Activated T-helper 1 cell treated with Interleukin-2 at 50 U/mL for 16 hours (primary cell): ENCODE results near the gene SPOCK1.

Experiments used
- DNase-seq: peaks from one replicate; pipeline ENCODE4 v3.0.0-alpha.2; 2020; ENCODE audit warnings: low read depth

Gene SPOCK1

GRCh38 chr5:137220523-137220927 is 278.6 kb downstream of the SPOCK1 start:
- DNase-seq = no peak

GRCh38 chr5:137218896-137219295 is 280.2 kb downstream of the SPOCK1 start:
- no peak for DNase-seq

DNA sequence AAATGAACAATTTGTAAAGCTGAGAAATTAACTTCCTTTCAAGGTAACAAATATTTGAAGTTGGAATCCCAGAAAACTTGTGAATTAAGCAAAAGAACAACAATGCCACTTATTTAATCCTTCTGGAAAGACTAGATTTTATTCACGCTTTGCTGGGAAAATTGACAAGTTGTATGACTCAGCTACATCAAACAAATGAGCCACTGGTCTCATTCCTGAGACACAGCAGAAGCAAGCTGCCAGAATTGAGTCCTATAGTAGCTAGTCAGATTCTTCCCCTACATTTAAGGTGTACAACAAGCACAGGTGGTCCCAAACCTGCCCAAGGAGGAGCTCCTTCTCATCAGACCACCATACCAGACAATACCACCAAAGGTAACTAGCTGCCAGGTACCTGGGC is 280.7 kb downstream of the SPOCK1 start:
- no peak for DNase-seq

- DNase-seq = no peak
These were observed 281.4 kb downstream of the SPOCK1 start for GRCh38 chr5:137217599-137218200.

GRCh38 chr5:137216976-137217598 is 282.0 kb downstream of the SPOCK1 start:
- DNase-seq = no peak

- DNase-seq = no peak
These were observed 283.3 kb downstream of the SPOCK1 start for GRCh38 chr5:137215780-137216179.

DNA sequence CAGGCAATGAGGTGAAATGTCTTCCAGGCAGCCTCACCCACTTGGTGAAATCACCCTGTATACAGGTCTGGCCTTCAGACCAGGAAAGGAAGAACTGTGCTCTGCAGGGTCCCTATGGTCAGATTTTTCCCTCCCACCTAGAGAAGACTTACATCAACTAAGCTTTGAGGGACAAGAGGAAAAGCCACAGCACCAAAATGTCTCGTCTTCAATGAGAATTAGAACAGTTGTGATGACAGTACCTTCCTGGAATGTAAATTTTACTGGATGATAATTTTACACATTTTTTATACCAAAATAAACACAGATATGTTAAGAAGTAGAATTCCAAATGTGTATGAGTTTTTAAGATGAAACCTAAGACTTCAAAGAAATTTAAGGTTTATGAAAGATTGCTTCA is 283.9 kb downstream of the SPOCK1 start:
- DNase-seq = no peak

GRCh38 chr5:137214446-137215189 is 284.5 kb downstream of the SPOCK1 start:
- no peak for DNase-seq

- DNase-seq = no peak
These were observed 286.7 kb downstream of the SPOCK1 start for GRCh38 chr5:137212471-137212870.

DNA sequence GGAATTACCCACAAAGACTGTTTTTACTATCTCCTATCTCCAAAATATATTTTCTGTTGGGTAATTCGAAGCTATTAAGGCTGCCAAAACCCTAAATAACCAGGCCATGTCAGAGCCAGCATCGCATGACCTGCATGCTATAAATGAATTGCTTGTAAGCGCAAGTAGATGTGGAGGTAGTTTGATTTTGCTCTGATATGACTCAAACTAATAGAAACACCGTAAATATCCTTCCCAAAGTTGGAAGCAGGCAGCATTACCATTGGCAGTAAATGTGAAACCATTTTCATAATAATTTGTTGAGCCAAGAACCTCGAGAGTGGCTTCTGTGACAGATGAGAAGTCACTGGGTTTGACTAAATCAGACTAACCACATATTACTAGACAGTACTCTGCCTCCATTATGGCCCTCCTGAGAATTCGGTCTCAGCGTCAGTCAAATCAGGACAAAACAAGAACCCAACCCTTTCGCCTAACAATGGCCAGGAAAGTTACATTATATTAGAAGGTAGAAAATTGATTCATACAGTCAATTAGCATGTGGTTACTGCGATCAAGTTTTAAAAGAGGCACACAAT is 289.8 kb downstream of the SPOCK1 start:
- DNase-seq = no peak

DNA sequence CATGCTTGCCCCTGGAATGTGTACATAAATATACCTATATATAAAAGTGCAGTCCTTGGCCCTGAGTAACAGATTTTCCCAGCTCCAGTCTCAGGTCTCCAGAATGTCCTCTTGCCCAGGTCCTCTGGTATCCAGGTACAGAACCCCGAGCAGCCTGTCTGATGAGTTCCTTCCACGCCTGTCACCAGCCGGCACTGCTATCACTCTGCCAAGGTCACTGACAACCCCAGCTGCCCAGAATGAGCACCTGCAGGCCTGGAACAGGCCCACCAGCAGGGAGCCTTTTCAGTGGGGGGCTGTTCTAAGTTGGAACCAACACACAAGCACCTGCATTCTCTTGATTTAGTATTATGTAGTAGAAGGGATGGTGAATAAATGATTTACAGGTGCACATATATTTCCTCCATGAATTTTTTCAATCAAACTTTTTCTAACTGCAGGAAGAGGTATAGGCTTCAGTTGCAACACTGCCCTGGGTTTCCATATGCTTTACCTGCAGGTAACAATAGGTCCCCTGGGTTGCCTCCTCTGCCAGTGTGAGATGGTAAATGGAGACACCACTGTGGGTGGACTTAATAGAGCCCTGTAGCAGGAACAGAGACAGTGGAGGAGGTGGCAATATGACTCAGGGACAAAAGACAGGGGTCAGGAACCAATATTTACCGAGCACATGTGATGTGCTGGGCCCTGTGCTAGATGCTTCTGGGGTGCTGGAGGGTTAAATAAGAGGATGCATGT is 291.9 kb downstream of the SPOCK1 start:
- DNase-seq = no peak

DNA sequence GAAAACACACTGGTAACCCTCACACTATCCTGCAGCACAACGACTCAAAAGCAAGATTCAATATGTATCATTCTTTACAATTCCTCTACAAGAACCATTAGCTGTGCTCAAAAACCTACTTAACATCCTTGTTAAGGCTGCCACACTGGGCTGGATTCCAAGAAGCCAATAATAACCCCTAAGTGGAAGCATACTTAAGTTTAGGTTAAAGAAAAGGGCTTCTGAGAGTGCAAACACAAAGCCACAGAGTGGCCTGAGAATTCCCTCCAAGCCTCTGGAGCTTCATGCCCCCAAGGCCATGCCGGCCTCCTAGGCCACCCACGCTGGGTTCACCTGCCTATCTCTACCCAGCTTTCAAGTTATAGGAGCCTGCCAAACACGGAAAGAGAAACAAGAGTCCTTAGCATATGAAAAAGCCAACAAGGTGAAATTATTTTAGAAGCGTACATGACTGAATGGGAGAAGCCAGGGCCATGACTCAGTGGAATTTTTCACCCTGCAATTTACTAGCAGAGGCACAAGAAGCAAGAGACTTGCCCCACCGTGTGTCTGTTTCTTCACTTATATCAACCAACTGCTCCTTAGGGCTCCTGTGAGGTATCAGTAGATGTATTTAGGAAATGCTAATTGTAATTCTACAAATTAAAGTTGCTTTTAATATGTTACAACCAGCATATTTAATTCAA is 293.0 kb downstream of the SPOCK1 start:
- no peak for DNase-seq

DNA sequence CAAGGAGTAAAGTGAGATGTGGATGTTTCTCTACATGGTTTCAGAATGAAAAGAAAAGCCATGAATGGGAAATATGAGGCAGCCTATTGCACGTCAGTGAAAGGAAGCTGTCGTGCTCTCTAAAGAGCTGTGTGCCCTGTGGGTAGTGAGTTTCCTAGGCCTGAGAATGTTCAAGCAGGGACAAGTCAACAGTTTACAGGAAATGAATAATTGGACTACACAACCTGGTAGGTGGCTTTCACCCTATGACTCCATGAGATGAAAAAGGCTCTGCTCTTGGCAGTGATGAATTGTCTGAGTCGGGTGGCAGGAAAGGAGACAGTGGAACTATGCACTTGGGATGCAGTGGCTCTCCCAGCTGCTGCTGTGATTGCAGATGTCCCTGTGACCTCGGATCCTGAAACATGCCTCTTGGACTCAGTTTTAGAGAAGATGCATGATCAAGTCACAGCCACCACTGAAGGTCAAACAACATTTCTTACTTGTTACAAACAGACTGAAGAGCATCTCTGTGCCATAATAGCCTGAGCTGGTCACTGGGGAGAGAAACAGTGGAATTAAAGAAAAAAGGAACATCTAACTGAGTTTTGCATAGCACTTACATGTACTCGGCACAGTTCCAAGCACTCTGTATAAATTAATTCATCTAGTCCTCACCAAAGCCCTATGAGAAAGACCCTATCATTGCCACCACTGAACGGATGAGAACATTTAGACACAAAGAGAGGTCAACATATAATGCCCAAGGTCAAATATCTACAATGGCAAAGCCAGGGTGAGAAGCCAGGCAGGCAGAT is 293.7 kb downstream of the SPOCK1 start:
- DNase-seq = no peak

- DNase-seq = no peak
These were observed 296.0 kb downstream of the SPOCK1 start for GRCh38 chr5:137203011-137203632.

GRCh38 chr5:137201876-137202275 is 297.2 kb downstream of the SPOCK1 start:
- no peak for DNase-seq

GRCh38 chr5:137200906-137201700 is 298.0 kb downstream of the SPOCK1 start:
- no peak for DNase-seq

- no peak for DNase-seq
These were observed 299.2 kb downstream of the SPOCK1 start for GRCh38 chr5:137199966-137200365.

GRCh38 chr5:137199201-137199600 is 299.9 kb downstream of the SPOCK1 start:
- no peak for DNase-seq

- no peak for DNase-seq
These were observed 303.6 kb downstream of the SPOCK1 start for GRCh38 chr5:137195483-137195882.

GRCh38 chr5:137194300-137194699 is 304.8 kb downstream of the SPOCK1 start:
- no peak for DNase-seq
